ENCODE measurements around the gene MYH4. TPM values are rescaled to one million over a fixed set of nuclear protein-coding genes. Genes with fewer than 3 reads are reported as not detected.

The MYH4 gene
- total RNA-seq, 1 experiment from 2014 or later: not detected

DNA sequence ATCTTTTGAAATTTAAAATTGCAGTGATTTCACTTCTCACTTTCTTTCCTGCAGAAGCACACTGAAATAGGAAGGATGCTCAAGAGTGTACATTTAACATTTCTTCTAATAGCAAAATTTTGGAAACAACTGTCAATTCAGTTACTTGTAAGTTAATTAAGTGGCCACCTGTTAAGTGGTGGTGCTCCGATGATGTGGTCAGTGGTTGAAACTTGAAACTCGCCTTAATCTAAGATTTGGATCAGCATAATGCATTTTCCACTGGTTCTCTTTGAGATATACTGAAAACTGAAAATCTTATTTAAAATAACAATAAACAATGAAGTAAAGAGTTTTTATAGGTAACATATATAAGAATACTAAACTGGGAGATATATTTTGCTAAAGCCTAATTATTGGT is 40.6 kb downstream of the MYH4 start:
- H3K79me2 ChIP-seq (ENCODE audit: insufficient read depth, low read length): no peaks in the 10 kb centered on the region
- no peak for TF ChIP-seq POLR2A (IDR thresholded peaks at IDR 0.05; ENCODE audit: borderline replicate concordance, extremely low read depth, insufficient read depth, insufficient read length)
- TF ChIP-seq ZNF274 (IDR thresholded peaks at IDR 0.05; ENCODE audit: low read depth, low read length): no peak
- TF ChIP-seq, protein P1, sequence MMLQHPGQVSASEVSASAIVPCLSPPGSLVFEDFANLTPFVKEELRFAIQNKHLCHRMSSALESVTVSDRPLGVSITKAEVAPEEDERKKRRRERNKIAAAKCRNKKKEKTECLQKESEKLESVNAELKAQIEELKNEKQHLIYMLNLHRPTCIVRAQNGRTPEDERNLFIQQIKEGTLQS (IDR thresholded peaks at IDR 0.05): no peak
- TF ChIP-seq CBX3 (IDR thresholded peaks at IDR 0.05; ENCODE audit: low read depth): no peak
- H3K4me1 ChIP-seq (ENCODE audit: control insufficient read depth in 1 of 2, insufficient read depth in 2 of 2, low read length in 2 of 2): no peaks in the 10 kb centered on the region
- ATAC-seq (no peak), DNase-seq (ENCODE audit: low read depth, low spot score) (no peak)
- H3K4me3 ChIP-seq (replicated peaks in 1 of 2; ENCODE audit: low read depth in 1 of 2, low read length in 2 of 2): no peak overlapping the region
- no TSS peak for BruUV-seq (replicated peaks)
- no peak overlapping the region for H3K4me2 ChIP-seq (ENCODE audit: low read length)
- no peak overlapping the region for H3K27ac ChIP-seq (ENCODE audit: low read depth, low read length)
- H2AFZ ChIP-seq (ENCODE audit: low read depth, low read length, poor library complexity, severe bottlenecking): no peak overlapping the region
- no peaks in the 10 kb centered on the region for H3K36me3 ChIP-seq (ENCODE audit: control insufficient read depth in 1 of 2, insufficient read depth in 2 of 2, low read length in 2 of 2)
- no peaks in the 10 kb centered on the region for H4K20me1 ChIP-seq (ENCODE audit: insufficient read depth)
- intact Hi-C loops (cut with micrococcal nuclease): no loop called here
- CTCF ChIA-PET: no interaction called here
- RAD21 ChIA-PET (ENCODE audit: low non-redundant PET in 1 of 2, low total read pairs in 2 of 2, uncharacterized antibody in 2 of 2, unreplicated experiment in 2 of 2): no interaction called here
- H3K9me2 ChIP-seq (ENCODE audit: insufficient read depth): no peaks in the 10 kb centered on the region
- H3K9ac ChIP-seq (ENCODE audit: low read length): no peak overlapping the region
- POLR2A ChIA-PET: no interaction called here
- H3K27me3 ChIP-seq (ENCODE audit: insufficient read depth, low read length): peaks cover 9% of the 10 kb centered on the region; the same call in 1 of the 2 replicates
- H3K9me3 ChIP-seq (ENCODE audit: control insufficient read depth in 1 of 2, insufficient read depth in 1 of 2, low read depth in 1 of 2, low read length in 2 of 2): no peaks in the 10 kb centered on the region

DNA sequence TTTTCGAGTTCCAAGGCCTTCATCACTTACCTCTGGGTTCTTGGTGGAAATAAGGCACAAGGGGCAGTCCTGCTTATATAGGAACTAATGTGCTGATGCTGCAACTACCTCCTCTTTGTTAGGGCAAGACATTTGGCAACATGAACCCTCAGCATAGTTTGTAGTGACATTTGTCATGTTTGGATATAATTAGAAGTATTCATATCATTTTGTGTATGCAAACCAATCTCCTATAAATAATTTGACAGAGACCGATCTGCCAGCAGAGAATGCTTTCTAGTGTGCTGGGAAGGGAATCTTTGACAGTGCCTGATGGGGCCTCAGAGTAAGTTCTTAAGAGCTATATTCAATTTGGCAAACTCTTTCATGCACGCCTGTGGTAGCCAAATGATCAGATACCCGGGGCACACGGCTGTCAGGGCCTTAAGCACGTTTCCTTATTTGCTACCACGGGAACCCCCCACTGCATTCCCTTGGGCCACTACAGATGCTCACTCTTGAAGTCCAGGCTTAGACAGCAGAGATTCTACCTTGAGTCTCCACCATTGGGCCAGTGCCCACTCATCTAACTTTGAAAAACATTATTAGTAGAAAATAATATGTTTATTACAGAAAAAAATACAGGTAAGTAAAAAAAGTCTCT is 47.3 kb downstream of the MYH4 start, which contains the start of gene MYH8:
MYH8 (minus strand) TSS at position 51 of the 643 bp plus-strand sequence. CDS start 1,723 bp downstream, outside the sequence.
- CTCF ChIA-PET: no interaction called here
- TF ChIP-seq SRF (IDR thresholded peaks at IDR 0.05; ENCODE audit: low read depth) (no peak), RAD21 (IDR thresholded peaks at IDR 0.05; ENCODE audit: low read depth) (no peak), ZFX (IDR thresholded peaks at IDR 0.05) (no peak)
- TF ChIP-seq, protein P2, sequence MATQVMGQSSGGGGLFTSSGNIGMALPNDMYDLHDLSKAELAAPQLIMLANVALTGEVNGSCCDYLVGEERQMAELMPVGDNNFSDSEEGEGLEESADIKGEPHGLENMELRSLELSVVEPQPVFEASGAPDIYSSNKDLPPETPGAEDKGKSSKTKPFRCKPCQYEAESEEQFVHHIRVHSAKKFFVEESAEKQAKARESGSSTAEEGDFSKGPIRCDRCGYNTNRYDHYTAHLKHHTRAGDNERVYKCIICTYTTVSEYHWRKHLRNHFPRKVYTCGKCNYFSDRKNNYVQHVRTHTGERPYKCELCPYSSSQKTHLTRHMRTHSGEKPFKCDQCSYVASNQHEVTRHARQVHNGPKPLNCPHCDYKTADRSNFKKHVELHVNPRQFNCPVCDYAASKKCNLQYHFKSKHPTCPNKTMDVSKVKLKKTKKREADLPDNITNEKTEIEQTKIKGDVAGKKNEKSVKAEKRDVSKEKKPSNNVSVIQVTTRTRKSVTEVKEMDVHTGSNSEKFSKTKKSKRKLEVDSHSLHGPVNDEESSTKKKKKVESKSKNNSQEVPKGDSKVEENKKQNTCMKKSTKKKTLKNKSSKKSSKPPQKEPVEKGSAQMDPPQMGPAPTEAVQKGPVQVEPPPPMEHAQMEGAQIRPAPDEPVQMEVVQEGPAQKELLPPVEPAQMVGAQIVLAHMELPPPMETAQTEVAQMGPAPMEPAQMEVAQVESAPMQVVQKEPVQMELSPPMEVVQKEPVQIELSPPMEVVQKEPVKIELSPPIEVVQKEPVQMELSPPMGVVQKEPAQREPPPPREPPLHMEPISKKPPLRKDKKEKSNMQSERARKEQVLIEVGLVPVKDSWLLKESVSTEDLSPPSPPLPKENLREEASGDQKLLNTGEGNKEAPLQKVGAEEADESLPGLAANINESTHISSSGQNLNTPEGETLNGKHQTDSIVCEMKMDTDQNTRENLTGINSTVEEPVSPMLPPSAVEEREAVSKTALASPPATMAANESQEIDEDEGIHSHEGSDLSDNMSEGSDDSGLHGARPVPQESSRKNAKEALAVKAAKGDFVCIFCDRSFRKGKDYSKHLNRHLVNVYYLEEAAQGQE (IDR thresholded peaks at IDR 0.05; ENCODE audit: low read depth): no peak
- H4K20me1 ChIP-seq (ENCODE audit: insufficient read depth): no peaks in the 10 kb centered on the region
- H3K9ac ChIP-seq (ENCODE audit: low read length): no peak within 1 kb of the TSS
- ATAC-seq: no peak
- H3K79me2 ChIP-seq (ENCODE audit: insufficient read depth, low read length): no peaks in the 10 kb centered on the region
- no peaks in the 10 kb centered on the region; the same call in 1 of the 2 replicates for H3K27me3 ChIP-seq (ENCODE audit: insufficient read depth, low read length)
- RAD21 ChIA-PET (ENCODE audit: low non-redundant PET in 1 of 2, low total read pairs in 2 of 2, uncharacterized antibody in 2 of 2, unreplicated experiment in 2 of 2): no interaction called here
- DNase-seq (ENCODE audit: low read depth, low spot score): no peak
- BruUV-seq (replicated peaks): no TSS peak
- H3K9me2 ChIP-seq (ENCODE audit: insufficient read depth): no peaks in the 10 kb centered on the region
- POLR2A ChIA-PET: no interaction called here
- no peak within 1 kb of the TSS for H3K27ac ChIP-seq (ENCODE audit: low read depth, low read length)
- no peaks in the 10 kb centered on the region for H3K4me1 ChIP-seq (ENCODE audit: control insufficient read depth in 1 of 2, insufficient read depth in 2 of 2, low read length in 2 of 2)
- no peak within 1 kb of the TSS for H3K4me2 ChIP-seq (ENCODE audit: low read length)
- H2AFZ ChIP-seq (ENCODE audit: low read depth, low read length, poor library complexity, severe bottlenecking): no peak within 1 kb of the TSS
- intact Hi-C loops (cut with micrococcal nuclease): no loop called here
- H3K36me3 ChIP-seq (ENCODE audit: control insufficient read depth in 1 of 2, insufficient read depth in 2 of 2, low read length in 2 of 2): no peaks in the 10 kb centered on the region
- no peak within 1 kb of the TSS for H3K4me3 ChIP-seq (replicated peaks in 1 of 2; ENCODE audit: low read depth in 1 of 2, low read length in 2 of 2)
- H3K9me3 ChIP-seq (ENCODE audit: control insufficient read depth in 1 of 2, insufficient read depth in 1 of 2, low read depth in 1 of 2, low read length in 2 of 2): no peaks in the 10 kb centered on the region
